NCI-H774 (cell line): ENCODE measurements around the gene ZRSR2.

ENCODE experiments used
- DNase-seq: peaks from one replicate; lab custom pipeline; 2025; lab: John Stamatoyannopoulos, UW

Gene ZRSR2

DNA sequence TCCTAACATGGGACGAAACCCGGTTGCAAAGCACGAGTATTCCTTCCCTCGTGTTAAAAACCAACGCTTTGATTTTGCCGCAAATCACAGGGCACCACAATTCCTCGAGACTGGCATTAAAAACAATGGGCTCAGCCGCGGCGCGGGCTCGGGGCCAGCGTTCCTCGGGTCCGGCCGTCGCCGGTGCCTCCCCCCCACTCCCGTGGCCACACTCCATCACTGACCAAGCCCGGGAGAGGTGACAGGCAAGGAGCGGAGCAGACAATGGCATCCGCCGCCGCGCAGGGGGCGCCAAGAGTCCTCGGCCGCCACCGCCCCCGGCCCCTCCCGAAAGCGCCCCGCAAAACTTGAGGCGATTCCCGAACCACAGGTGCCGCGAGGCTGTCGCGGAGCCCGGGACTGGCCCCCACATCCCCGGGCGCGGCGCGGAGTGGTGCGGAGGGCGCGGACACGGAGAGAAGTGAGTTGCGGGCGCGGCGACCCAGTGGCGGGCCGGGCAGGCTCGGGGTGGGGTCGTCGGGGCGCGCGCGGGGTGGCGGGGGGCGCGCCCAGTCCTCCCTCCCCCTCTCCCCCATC is 63.9 kb downstream of the ZRSR2 start:
- DNase-seq = no peak

DNA sequence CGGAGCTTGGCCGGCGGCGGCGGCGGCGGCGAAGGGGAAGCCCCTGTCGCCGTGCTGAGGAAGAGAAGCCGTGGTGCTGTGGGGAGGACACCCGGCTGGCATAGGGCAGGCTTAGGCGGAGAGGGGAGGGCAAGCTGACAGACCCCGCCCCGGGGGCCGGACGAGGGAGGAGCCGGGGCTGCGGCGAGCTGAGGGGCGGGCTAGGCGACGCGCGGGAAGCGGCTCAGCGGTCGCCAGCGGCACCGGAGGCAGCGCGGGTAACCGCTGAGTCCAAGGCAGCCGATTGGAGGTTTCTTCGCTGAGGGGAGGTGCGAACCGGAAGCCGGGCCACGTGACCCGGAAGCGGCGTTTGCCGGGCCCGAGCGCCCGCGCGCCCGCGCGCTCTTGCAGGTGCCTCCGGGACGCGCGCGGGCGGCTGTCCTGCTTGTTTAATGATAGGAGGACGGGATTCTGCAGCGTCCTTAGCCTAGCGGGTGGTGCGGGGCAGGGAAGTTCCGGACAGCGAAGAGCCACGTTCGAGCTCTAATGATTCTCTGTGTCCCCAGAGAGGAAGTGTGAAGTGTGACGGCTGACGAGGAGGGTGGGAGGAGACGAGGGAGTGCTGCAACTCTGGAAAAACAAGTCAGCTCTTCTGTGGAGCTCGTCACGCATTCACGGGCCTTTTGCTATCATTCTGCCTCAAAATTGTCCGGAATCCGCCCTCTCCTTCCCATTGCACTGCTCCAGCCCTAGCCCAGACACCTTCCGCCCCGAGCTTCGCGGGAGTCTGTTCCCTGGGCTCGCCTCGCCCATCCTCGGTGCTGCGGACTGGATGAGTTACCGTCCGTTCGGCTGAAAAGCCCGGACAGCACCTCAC is 64.7 kb downstream of the ZRSR2 start, which contains the start of gene AP1S2:
Gene AP1S2, minus strand, starts transcription at position 102 of the 856 bp plus-strand sequence. CDS start 2,289 bp downstream, outside the sequence.
- peak; percentile 89 for DNase-seq

DNA sequence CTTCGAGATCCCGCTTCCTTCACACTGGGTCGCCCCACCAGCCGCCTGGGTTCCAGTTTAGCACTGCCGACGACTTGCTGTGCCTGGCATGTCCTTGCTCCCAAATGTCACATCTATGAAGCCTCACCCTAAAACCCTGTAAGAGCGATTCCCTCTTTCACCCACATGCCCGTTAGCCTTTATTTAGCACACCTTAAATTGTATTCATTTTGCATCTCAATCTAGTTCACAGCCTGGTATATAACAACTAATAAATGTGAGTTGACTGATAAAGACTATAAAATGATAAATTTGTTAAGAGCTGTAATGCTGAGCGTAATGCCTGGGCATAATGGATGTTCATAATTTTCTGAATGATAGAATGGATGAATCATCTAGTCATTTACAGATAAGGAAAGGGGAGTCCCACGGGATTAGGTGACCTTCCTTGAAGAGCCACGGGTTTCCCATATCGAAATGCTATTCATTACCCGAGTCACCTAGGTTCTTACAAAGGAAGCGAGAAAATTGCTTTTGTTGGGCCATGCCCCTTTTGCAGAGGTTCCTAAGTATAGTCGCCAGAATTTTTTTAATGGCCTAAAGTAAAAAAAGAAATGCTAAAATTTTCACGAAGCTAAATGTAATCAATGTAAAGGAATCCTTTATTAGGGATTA is 65.4 kb downstream of the ZRSR2 start:
- DNase-seq = no peak

DNA sequence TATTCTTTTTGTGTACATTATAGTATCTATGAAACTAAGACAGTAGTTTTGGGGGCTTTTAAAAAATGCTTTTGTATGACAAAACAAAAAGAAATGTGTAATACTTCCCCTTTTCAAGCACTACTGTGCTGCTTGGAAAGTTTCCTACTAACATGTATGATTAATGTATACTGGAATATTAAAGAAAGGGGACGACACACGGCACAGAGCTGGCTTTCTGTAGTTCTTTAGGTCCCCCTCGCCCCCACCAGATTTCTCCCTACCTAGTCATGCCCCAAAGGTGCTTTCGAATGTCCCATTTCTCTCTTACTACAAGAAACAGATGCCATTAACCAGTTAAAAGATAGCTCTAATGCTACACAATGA is 65.9 kb downstream of the ZRSR2 start:
- no peak for DNase-seq

DNA sequence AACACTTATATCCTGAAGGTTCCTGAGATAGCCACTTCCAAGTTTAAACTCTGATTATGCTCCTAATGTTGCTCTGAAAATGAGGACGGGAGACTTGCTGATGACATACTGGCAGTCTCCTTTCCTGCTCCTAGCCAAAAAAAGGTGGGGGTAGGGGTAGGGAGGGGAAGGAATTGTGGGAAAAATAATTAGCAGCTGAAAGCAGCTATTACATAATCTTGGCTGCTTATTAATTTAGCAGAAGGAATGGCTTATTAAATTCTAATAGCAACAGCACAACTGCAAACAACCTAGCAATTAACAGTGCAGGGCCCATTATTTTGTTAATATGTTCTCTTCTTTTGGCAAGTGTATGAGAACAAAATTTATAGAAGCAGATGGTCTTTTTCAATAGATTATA is 66.4 kb downstream of the ZRSR2 start:
- DNase-seq = no peak

DNA sequence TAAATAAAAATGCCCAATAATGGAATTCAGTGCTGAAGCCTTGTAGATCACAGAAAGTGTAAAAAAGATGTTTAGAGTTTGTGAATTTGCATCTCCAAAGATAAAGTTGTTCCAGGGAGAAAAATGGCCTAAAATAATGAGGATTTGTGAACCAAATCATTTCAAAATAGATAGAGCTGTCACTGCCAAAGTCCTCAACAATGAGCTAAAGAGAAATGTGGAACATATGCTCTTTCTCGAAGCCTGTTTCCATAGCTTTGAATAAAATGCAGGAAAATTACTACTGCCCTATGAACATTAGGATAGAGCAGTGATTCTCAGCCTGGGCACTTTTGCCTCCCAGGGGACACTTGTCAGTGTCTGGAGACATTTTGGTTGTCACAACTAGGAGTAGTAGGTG is 67.8 kb downstream of the ZRSR2 start:
- DNase-seq = no peak

DNA sequence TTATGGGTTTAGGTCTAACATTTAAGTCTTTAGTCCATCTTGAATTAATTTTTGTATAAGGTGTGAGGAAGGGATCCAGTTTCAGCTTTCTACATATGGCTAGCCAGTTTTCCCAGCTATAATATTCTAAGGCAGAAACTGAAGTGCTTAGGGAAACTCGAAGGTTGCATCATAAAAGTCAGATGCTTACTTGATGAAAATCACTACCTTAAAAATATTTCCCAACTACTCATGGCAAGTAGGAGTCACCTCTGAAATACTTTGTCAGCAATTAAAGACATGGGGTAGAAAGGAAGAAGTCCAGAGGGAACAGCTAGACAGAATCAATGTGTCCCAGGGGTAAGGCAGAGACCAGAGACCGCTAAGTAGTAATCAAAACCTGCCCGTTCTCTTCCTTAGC is 70.6 kb downstream of the ZRSR2 start:
- no peak for DNase-seq

DNA sequence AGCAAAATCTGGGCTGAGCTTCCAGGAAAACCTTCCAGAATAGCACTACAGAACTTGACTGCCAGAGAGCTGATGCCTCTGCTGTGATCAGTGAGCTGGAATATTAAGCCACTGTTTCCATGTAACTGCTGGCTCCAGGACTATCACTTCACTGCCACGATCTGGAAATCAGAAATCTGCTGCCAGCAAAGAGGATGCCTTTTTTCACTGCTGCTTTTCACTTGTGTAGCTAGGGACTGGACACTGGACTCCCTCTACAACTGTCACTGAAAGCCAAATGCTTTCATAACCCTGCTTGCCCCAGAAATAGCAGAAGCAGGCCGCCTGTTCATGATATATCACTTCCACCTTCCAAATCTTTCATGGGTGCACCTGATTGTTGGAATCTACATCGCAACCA is 73.7 kb downstream of the ZRSR2 start:
- DNase-seq = no peak

DNA sequence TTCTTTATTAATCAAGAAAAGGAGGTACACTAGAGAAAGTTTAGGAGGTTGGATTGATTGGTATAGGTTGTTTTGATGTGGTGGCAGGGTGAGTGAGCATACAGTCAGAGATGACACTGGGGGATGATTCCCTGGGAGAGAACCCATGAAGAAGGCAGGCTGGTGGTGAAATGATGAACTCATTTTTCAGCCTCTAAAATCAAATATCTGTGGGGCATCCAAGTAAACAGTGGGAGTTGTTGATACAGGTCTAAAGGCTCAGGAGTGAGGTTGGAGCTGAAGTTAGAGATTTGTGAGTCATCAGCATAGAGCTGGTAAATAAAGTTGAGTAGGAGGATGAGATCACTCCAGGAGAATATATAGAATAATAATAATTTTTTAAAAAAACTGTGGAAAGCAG is 74.3 kb downstream of the ZRSR2 start:
- no peak for DNase-seq

DNA sequence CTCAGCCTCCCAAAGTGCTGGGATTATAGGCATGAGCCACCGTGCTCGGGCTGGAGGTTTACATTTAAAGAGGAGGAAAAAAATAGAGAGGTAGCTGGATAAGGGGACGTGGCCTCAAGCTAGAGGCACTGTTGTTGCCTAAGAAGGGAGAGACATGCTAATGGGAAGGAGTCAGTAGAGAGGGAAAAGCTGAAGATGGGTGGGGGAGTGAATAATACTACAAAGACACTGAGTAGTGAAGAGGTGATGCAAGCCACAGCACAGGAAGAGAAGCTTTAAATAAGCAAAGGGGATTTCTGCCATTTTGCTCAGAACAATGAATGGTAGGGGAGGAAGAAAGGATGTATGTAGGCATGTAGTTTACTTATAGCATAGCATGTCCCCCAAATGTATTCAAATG is 75.9 kb downstream of the ZRSR2 start:
- no peak for DNase-seq

DNA sequence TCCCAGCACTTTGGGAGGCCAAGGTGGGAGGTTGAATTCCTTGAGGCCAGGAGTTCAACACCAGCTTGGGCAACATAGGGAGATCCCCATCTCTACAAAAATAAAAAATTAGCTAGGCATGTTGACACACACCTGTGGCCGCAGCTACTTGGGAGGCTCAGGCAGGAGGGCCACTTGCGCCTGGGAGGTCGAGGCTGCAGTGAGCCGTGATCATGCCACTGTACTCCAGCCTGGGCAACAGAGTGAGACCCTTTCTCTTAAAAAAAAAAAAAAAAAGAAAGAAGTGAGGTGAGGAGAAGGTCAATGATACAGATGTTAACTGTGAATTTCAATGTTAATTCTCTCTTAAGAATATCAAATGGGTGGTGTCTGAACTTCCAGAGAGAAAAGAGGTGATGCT is 79.4 kb downstream of the ZRSR2 start:
- DNase-seq = no peak

DNA sequence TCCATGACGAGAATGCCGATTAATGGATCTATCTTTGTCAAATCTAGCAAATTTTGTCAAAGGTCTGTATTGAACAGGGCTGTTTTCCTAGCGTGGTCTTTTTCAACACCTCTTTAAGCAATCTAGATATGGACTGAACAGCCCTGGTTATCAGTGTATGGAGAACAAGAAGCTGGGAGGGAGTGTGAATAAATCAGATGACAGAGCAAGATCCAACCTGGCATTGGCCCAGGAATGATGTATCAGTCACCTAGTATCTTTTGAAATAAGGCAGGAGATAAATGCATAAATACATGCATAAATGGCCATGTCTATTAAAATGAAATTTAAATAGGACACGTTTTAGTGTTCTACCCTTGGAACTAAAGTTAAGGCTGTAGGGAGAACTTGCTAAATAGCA is 80.0 kb downstream of the ZRSR2 start:
- DNase-seq = no peak
